ENCODE data around the gene WASF2.

DNA sequence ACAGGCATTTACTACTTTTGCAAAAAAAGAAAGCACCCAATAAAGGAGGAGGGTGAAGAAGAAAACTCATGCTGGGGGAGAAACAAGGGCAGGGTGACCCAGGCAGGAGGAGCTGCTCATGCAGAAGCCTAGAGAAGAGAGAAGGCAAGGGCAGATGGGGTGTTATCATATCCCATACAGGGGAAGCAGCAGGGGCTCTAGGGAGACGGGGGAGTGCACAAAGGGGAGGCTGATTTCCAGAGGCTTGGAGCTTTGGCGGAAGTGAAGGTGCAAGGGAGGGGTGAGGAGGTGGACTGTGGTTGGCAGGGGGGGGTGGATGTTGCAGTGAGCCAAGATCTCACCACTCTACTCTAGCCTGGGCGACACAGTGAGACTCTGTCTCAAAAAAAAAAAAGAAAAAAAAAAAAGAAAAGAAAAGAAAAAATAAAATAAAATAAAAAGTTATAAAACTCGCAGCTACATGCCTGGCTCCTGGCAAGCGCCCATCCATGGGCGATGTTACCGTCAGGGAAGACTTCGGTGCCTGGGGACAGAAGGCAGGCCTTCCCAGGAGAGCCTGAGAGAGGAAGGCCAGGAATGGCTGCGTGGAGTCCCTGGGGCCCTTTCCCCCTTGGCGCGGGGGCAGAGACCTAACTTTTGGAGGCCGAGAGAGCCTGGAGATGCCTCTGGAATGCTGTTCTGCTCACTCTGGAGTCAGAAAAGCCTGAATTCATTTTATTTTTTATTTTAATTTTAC is 112.0 kb downstream of the WASF2 start:
- TF ChIP-seq, protein P1, sequence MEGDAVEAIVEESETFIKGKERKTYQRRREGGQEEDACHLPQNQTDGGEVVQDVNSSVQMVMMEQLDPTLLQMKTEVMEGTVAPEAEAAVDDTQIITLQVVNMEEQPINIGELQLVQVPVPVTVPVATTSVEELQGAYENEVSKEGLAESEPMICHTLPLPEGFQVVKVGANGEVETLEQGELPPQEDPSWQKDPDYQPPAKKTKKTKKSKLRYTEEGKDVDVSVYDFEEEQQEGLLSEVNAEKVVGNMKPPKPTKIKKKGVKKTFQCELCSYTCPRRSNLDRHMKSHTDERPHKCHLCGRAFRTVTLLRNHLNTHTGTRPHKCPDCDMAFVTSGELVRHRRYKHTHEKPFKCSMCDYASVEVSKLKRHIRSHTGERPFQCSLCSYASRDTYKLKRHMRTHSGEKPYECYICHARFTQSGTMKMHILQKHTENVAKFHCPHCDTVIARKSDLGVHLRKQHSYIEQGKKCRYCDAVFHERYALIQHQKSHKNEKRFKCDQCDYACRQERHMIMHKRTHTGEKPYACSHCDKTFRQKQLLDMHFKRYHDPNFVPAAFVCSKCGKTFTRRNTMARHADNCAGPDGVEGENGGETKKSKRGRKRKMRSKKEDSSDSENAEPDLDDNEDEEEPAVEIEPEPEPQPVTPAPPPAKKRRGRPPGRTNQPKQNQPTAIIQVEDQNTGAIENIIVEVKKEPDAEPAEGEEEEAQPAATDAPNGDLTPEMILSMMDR (IDR thresholded peaks at IDR 0.05), result no peak
- no peak for TF ChIP-seq POLR2A (IDR thresholded peaks at IDR 0.05)

Measured in esophagus squamous epithelium (tissue), 4 donors.